PC-3 (cell line): ENCODE data around the gene MAPK12. TPM values are rescaled to one million over a fixed set of nuclear protein-coding genes. Genes with fewer than 3 reads are reported as not detected.
A peak's percentile ranks its signal among the peaks of the same experiment; 100 is the strongest.

Experiments
- ATAC-seq: fragments of 200-7000 bp; cut with Tn5 transposase; 2 replicates; pipeline ENCODE4 v1.9.1; 2020; ENCODE audit warnings: mild to moderate bottlenecking, moderate library complexity
- BruUV-seq: library from RNA; stranded (reverse); fragments of 400-500 nt; replicated peaks from 2 replicates; lab custom pipeline; 2021; lab: Mats Ljungman, UMichigan
- CTCF ChIA-PET: fragments of 300-600 bp; sonication (Branson Sonifier 250); formaldehyde crosslinking; loops from one replicate; lab custom pipeline; 2022; ENCODE audit warnings: antibody characterized with exemption; lab: Charles Lee
- POLR2A ChIA-PET: fragments of 300-600 bp; sonication (Branson Sonifier 250); formaldehyde crosslinking; loops from one replicate; lab custom pipeline; 2022; ENCODE audit warnings: antibody characterized with exemption; ENCODE audit not compliant: unreplicated experiment; lab: Charles Lee
- DNase-seq: peaks from one replicate; pipeline ENCODE4 v3.0.0-alpha.2; 2015
- H2AFZ ChIP-seq: fragments of 300-600 bp; sonication (generic); 2 replicates; pipeline ENCODE4 v1.6.0; 2016; ENCODE audit warnings: antibody characterized with exemption, low read length
- H3F3A ChIP-seq: fragments of 300-600 bp; sonication (generic); one replicate; pipeline ENCODE4 v1.6.0; 2017; ENCODE audit warnings: antibody characterized with exemption, low read length, control low read depth, mild to moderate bottlenecking; ENCODE audit not compliant: unreplicated experiment
- H3K27ac ChIP-seq: fragments of 300-600 bp; sonication (generic); 2 replicates; pipeline ENCODE4 v1.5.1; 2016; ENCODE audit warnings: mild to moderate bottlenecking, low read length
- H3K27me3 ChIP-seq: fragments of 300-600 bp; sonication (generic); 2 replicates; pipeline ENCODE4 v1.6.1; 2016; ENCODE audit warnings: low read length, mixed read lengths
- H3K36me3 ChIP-seq: fragments of 300-600 bp; sonication (generic); 2 replicates; pipeline ENCODE4 v1.6.1; 2016; ENCODE audit warnings: low read depth, mixed run types, low read length, mixed read lengths
- H3K4me1 ChIP-seq: fragments of 300-600 bp; sonication (generic); 2 replicates; pipeline ENCODE4 v1.5.1; 2016; ENCODE audit warnings: low read length; ENCODE audit not compliant: insufficient read depth
- H3K4me2 ChIP-seq: fragments of 300-600 bp; sonication (generic); 2 replicates; pipeline ENCODE4 v1.6.0; 2016; ENCODE audit warnings: low read length
- H3K4me3 ChIP-seq: fragments of 300-600 bp; sonication (generic); 2 replicates; pipeline ENCODE4 v1.5.1; 2016; ENCODE audit warnings: mild to moderate bottlenecking, low read length, mixed read lengths
- H3K79me2 ChIP-seq: fragments of 300-600 bp; sonication (generic); 2 replicates; pipeline ENCODE4 v1.6.1; 2017; ENCODE audit warnings: low read length, mixed read lengths
- H3K9ac ChIP-seq: fragments of 300-600 bp; sonication (generic); 2 replicates; pipeline ENCODE4 v1.6.0; 2016; ENCODE audit warnings: mild to moderate bottlenecking, low read length
- H3K9me2 ChIP-seq: fragments of 300-600 bp; sonication (generic); replicated peaks from 2 replicates; pipeline ENCODE4 v1.6.1; 2016; ENCODE audit warnings: mixed run types, low read length, mixed read lengths
- H3K9me3 ChIP-seq: fragments of 300-600 bp; sonication (generic); 2 replicates; pipeline ENCODE4 v1.6.1; 2016; ENCODE audit warnings: low read length, mixed read lengths
- H4K20me1 ChIP-seq: fragments of 300-600 bp; sonication (generic); 2 replicates; pipeline ENCODE4 v1.6.1; 2016; ENCODE audit warnings: low read length, mixed read lengths
- CTCF ChIP-seq: fragments of 300-600 bp; sonication (generic); conservative IDR thresholded peaks from 2 replicates; pipeline ENCODE4 v1.5.1; 2017; ENCODE audit warnings: antibody characterized with exemption, low read depth, mild to moderate bottlenecking, low read length
- EZH2 ChIP-seq: fragments of 300-600 bp; sonication (generic); IDR thresholded peaks from one replicate; pipeline ENCODE4 v1.6.1; 2017; ENCODE audit warnings: antibody characterized with exemption, mild to moderate bottlenecking, low read length; ENCODE audit not compliant: unreplicated experiment
- EZH2phosphoT487 ChIP-seq: fragments of 300-600 bp; sonication (generic); IDR thresholded peaks from 2 replicates; pipeline ENCODE4 v1.6.1; 2018; ENCODE audit warnings: mild to moderate bottlenecking, antibody characterized with exemption, low read length, borderline replicate concordance
- intact Hi-C: fragments of 100-400 bp; cut with micrococcal nuclease; formaldehyde crosslinking; loops from 2 replicates; pipeline ENCODE4 v1.9.0; 2023
- total RNA-seq: library from RNA; depleted of rRNA; stranded (reverse); fragments of >200 nt; gene quantifications from 2 replicates; pipeline ENCODE4 v1.2.3, GENCODE V29; 2014

MAPK12 gene
- total RNA-seq, 1 experiment from 2014 or later: 22.4 TPM

- Histone ChIP-seq H3K4me3 (peak overlapping the region; percentile 79), H3K79me2 (peaks cover 10% of the 10 kb centered on the region), H2AFZ (peak overlapping the region; percentile 71), H4K20me1 (no peaks in the 10 kb centered on the region), H3K9me3 (no peaks in the 10 kb centered on the region), H3K4me2 (peak overlapping the region; percentile 90), H3K27me3 (no peaks in the 10 kb centered on the region), H3K27ac (no peak overlapping the region), H3K9ac (peak overlapping the region; percentile 71), H3F3A (no peaks in the 10 kb centered on the region), H3K9me2 (no peaks in the 10 kb centered on the region), H3K36me3 (no peaks in the 10 kb centered on the region), H3K4me1 (peaks cover 10% of the 10 kb centered on the region)
- CTCF ChIA-PET: no interaction called here
- ATAC-seq (peak; percentile 67), DNase-seq (peak; percentile 50)
- BruUV-seq: no TSS peak
- POLR2A ChIA-PET: no interaction called here
- TF ChIP-seq EZH2 (no peak), CTCF (no peak), EZH2phosphoT487 (no peak)
- intact Hi-C loops: no loop called here
Measured at GRCh38 chr22:50260801-50261614, 475 bp downstream of the MAPK12 start.

- no peaks in the 10 kb centered on the region for H3K36me3 ChIP-seq
- peak overlapping the region; percentile 90 for H3K4me2 ChIP-seq
- no peaks in the 10 kb centered on the region for H3F3A ChIP-seq
- CTCF ChIA-PET: no interaction called here
- H3K27ac ChIP-seq: no peak overlapping the region
- intact Hi-C loops: no loop called here
- H3K4me1 ChIP-seq: peaks cover 10% of the 10 kb centered on the region
- TF ChIP-seq CTCF: no peak
- no peak for TF ChIP-seq EZH2phosphoT487
- no peak for TF ChIP-seq EZH2
- H2AFZ ChIP-seq: peak overlapping the region; percentile 71
- POLR2A ChIA-PET: no interaction called here
- no peak for DNase-seq
- no peaks in the 10 kb centered on the region for H3K27me3 ChIP-seq
- peak overlapping the region; percentile 71 for H3K9ac ChIP-seq
- peak overlapping the region; percentile 79 for H3K4me3 ChIP-seq
- peaks cover 10% of the 10 kb centered on the region for H3K79me2 ChIP-seq
- ATAC-seq: peak; percentile 19
- no peaks in the 10 kb centered on the region for H4K20me1 ChIP-seq
- no TSS peak for BruUV-seq
- H3K9me3 ChIP-seq: no peaks in the 10 kb centered on the region
- no peaks in the 10 kb centered on the region for H3K9me2 ChIP-seq
Measured at GRCh38 chr22:50260434-50260800, 1.1 kb downstream of the MAPK12 start.

GRCh38 chr22:50259302-50259701 lies 2.2 kb downstream of the MAPK12 start:
- intact Hi-C loops: no loop called here
- H3K79me2 ChIP-seq: peaks cover 10% of the 10 kb centered on the region
- H3K27ac ChIP-seq: no peak overlapping the region
- no peak overlapping the region for H3K9ac ChIP-seq
- H4K20me1 ChIP-seq: no peaks in the 10 kb centered on the region
- no peak overlapping the region for H3K4me2 ChIP-seq
- no peak for TF ChIP-seq CTCF
- TF ChIP-seq EZH2phosphoT487: no peak
- TF ChIP-seq EZH2: no peak
- no peak overlapping the region for H2AFZ ChIP-seq
- no peaks in the 10 kb centered on the region for H3K9me3 ChIP-seq
- H3K27me3 ChIP-seq: no peaks in the 10 kb centered on the region
- no TSS peak for BruUV-seq
- DNase-seq (no peak), ATAC-seq (no peak)
- CTCF ChIA-PET: no interaction called here
- POLR2A ChIA-PET: no interaction called here
- H3K36me3 ChIP-seq: no peaks in the 10 kb centered on the region
- no peaks in the 10 kb centered on the region for H3F3A ChIP-seq
- H3K9me2 ChIP-seq: no peaks in the 10 kb centered on the region
- no peak overlapping the region for H3K4me3 ChIP-seq
- H3K4me1 ChIP-seq: peaks cover 10% of the 10 kb centered on the region
